GM23338 (cell line): ENCODE results near the gene ZPR1. TPM values are rescaled to one million over a fixed set of nuclear protein-coding genes. Genes with fewer than 3 reads are reported as not detected.

Experiments
- ATAC-seq: fragments of 200-7000 bp; cut with Tn5 transposase; 3 replicates; pipeline ENCODE4 v1.9.1; 2020
- DNase-seq: peaks from one replicate; pipeline ENCODE4 v3.0.0-alpha.2; 2015; ENCODE audit warnings: low spot score
- H2AFZ ChIP-seq: fragments of 200-600 bp; sonication (generic); 2 replicates; pipeline ENCODE4 v1.8.0; 2016; ENCODE audit warnings: antibody characterized with exemption, mild to moderate bottlenecking, moderate library complexity
- H3F3A ChIP-seq: fragments of 200-600 bp; sonication (generic); replicated peaks from 2 replicates; pipeline ENCODE4 v1.8.0; 2017; ENCODE audit warnings: antibody characterized with exemption, mixed run types, low read depth
- H3K27ac ChIP-seq: fragments of 200-600 bp; sonication (generic); 2 replicates; pipeline ENCODE4 v1.6.1; 2016; ENCODE audit warnings: low read depth
- H3K27me3 ChIP-seq: fragments of 200-600 bp; sonication (generic); 2 replicates; pipeline ENCODE4 v1.8.0; 2016; ENCODE audit warnings: mild to moderate bottlenecking, mixed run types, moderate library complexity; ENCODE audit not compliant: insufficient read depth
- H3K36me3 ChIP-seq: fragments of 200-600 bp; sonication (generic); 2 replicates; pipeline ENCODE4 v1.8.0; 2016; ENCODE audit warnings: mild to moderate bottlenecking; ENCODE audit not compliant: insufficient read depth
- H3K4me1 ChIP-seq: fragments of 200-600 bp; sonication (generic); 2 replicates; pipeline ENCODE4 v1.8.0; 2016; ENCODE audit warnings: mild to moderate bottlenecking, moderate library complexity; ENCODE audit not compliant: insufficient read depth
- H3K4me2 ChIP-seq: fragments of 200-600 bp; sonication (generic); 2 replicates; pipeline ENCODE4 v1.7.1; 2017; ENCODE audit warnings: mixed run types
- H3K4me3 ChIP-seq: fragments of 200-600 bp; sonication (generic); 2 replicates; pipeline ENCODE4 v1.6.1; 2016; ENCODE audit warnings: mixed run types
- H3K79me2 ChIP-seq: fragments of 200-600 bp; sonication (generic); replicated peaks from 2 replicates; pipeline ENCODE4 v1.8.0; 2017; ENCODE audit warnings: mild to moderate bottlenecking; ENCODE audit not compliant: insufficient read depth
- H3K9me2 ChIP-seq: fragments of 200-600 bp; sonication (generic); 2 replicates; pipeline ENCODE4 v1.8.0; 2017; ENCODE audit not compliant: insufficient read depth
- H4K20me1 ChIP-seq: fragments of 200-600 bp; sonication (generic); replicated peaks from 2 replicates; pipeline ENCODE4 v1.8.0; 2017; ENCODE audit warnings: mild to moderate bottlenecking; ENCODE audit not compliant: insufficient read depth
- H3K27ac Mint-ChIP-seq: 2 replicates; pipeline ENCODE4 v1.8.0; 2020; ENCODE audit warnings: inconsistent platforms, mild to moderate bottlenecking, moderate library complexity, mixed read lengths
- H3K27me3 Mint-ChIP-seq: 3 replicates; pipeline ENCODE4 v1.8.0; 2022; ENCODE audit warnings: low read depth, mild to moderate bottlenecking, moderate library complexity, mixed read lengths, inconsistent platforms; ENCODE audit not compliant: insufficient read depth, poor library complexity
- H3K36me3 Mint-ChIP-seq: 3 replicates; pipeline ENCODE4 v1.8.0; 2021; ENCODE audit warnings: low read depth, mild to moderate bottlenecking, inconsistent platforms, moderate library complexity, mixed read lengths
- H3K4me1 Mint-ChIP-seq: 3 replicates; pipeline ENCODE4 v1.8.0; 2020; ENCODE audit warnings: mild to moderate bottlenecking, inconsistent platforms, mixed read lengths
- H3K4me3 Mint-ChIP-seq: 3 replicates; pipeline ENCODE4 v1.8.0; 2021; ENCODE audit warnings: moderate library complexity, mild to moderate bottlenecking, inconsistent platforms, mixed read lengths
- H3K9me3 Mint-ChIP-seq: 3 replicates; pipeline ENCODE4 v1.8.0; 2020; ENCODE audit warnings: moderate library complexity, mild to moderate bottlenecking, inconsistent platforms, mixed read lengths
- CREB1 ChIP-seq: fragments of 250-450 bp; sonication (Bioruptor Pico); IDR thresholded peaks from 2 replicates; pipeline ENCODE4 v1.5.0; 2020; ENCODE audit warnings: low read depth, mild to moderate bottlenecking, moderate library complexity
- EZH2 ChIP-seq: fragments of 200-600 bp; sonication (generic); IDR thresholded peaks from one replicate; pipeline ENCODE4 v1.8.0; 2017; ENCODE audit warnings: antibody characterized with exemption, mild to moderate bottlenecking, low read depth; ENCODE audit not compliant: unreplicated experiment
- EZH2phosphoT487 ChIP-seq: fragments of 200-600 bp; sonication (generic); IDR thresholded peaks from one replicate; pipeline ENCODE4 v1.8.1; 2018; ENCODE audit warnings: antibody characterized with exemption; ENCODE audit not compliant: unreplicated experiment
- JUNB ChIP-seq: IDR thresholded peaks from one replicate; pipeline ENCODE4 v1.6.1; 2016; ENCODE audit warnings: antibody characterized with exemption; ENCODE audit not compliant: unreplicated experiment
- NANOG ChIP-seq: IDR thresholded peaks from 2 replicates; pipeline ENCODE4 v1.6.1; 2016; ENCODE audit warnings: antibody characterized with exemption, borderline replicate concordance
- POLR2AphosphoS5 ChIP-seq: IDR thresholded peaks from 2 replicates; pipeline ENCODE4 v1.6.1; 2016; ENCODE audit warnings: antibody characterized with exemption, low read depth
- STAT1 ChIP-seq: IDR thresholded peaks from one replicate; pipeline ENCODE4 v1.6.1; 2016; ENCODE audit warnings: antibody characterized with exemption; ENCODE audit not compliant: unreplicated experiment
- ZNF114 ChIP-seq: fragments of 250-450 bp; sonication (Bioruptor Pico); IDR thresholded peaks from 2 replicates; pipeline ENCODE4 v1.5.0; 2020; ENCODE audit warnings: mild to moderate bottlenecking, moderate library complexity
- ZNF331 ChIP-seq: fragments of 250-450 bp; sonication (Bioruptor Pico); IDR thresholded peaks from 2 replicates; pipeline ENCODE4 v1.5.0; 2020; ENCODE audit warnings: low read depth, mild to moderate bottlenecking, moderate library complexity
- polyA plus RNA-seq: library from polyadenylated mRNA; unstranded; fragments of >200 nt; fragmentation: Nextera tagmentation; extraction: Ambion mirVana; gene quantifications from 2 replicates; pipeline ENCODE4 v1.2.1, GENCODE V29; 2016
- total RNA-seq: library from RNA; depleted of rRNA; stranded (reverse); fragments of >200 nt; shearing (Covaris generic); gene quantifications from 2 replicates; pipeline ENCODE4 v1.2.3, GENCODE V29; 2014
- TF ChIP-seq, protein P1 (sequence below): IDR thresholded peaks from 2 replicates; pipeline ENCODE4 v1.6.1; 2016; ENCODE audit warnings: antibody characterized with exemption
- TF ChIP-seq, protein P2 (sequence below): fragments of 250-450 bp; sonication (Bioruptor Pico); IDR thresholded peaks from 2 replicates; pipeline ENCODE4 v1.5.0; 2020; ENCODE audit warnings: mild to moderate bottlenecking, moderate library complexity
- TF ChIP-seq, protein P3 (sequence below), 2 experiments: fragments of 200-600 bp in 1 of 2; sonication (generic) in 1 of 2; conservative IDR thresholded peaks; 2 replicates each; pipeline versions ENCODE4 v1.5.1 to v1.6.1; 2016 to 2017; ENCODE audit warnings: antibody characterized with exemption in 2 of 2, low read depth in 2 of 2, mild to moderate bottlenecking in 2 of 2, moderate library complexity in 1 of 2
- TF ChIP-seq, protein P4 (sequence below): IDR thresholded peaks from one replicate; pipeline ENCODE4 v1.6.1; 2018; ENCODE audit warnings: antibody characterized with exemption; ENCODE audit not compliant: unreplicated experiment

ZPR1 gene
- total and polyA plus RNA-seq, 2 experiments from 2014 or later, result 55.4 to 96.7 TPM

DNA sequence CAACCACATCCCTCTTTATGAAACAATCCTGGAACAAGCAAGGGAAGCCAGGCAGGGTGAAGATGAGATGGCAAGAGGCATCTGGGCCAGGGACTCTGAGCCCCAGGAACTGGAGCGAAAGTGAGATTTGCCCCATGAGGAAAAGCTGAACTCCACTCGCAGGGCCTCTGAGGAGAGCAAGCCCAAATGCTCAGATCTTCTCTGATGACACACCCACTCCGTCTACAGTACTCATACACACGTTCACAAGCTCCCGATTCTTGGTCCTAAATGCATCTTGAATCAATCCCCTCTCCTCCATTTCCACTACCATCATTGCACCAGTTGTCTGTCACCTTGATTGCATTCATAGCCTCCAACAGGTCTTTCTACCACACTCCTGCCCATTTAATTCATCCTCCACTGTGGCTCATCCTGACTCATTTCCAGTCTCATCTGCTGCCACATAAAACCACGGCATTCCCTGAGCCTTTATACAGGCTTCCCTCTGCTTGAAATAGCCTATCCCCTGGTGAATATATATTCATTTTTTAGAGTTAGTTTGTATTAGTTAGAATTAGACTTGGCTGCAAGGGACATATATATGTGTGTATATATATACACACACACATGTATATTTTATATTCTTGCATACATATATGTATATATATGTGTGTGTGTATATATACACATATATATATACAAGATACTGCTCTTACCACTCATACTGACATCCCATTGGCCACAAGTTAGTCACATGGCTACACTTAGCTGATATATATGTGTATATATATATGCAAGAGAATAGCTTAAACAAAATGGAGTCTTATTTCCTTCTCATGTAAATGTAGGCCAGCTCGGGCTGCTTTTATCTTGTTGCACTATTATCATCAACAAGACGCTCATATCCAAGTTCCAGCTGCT lies 5.3 kb upstream of the ZPR1 start:
- Histone ChIP-seq H2AFZ (0 out of 2 replicates have a peak overlapping the region, but pooled peaks have one; percentile 52), H3K9me2 (peaks cover 6% of the 10 kb centered on the region; the same call in 1 of the 2 replicates), H3K4me3 (no peak overlapping the region), H3K27me3 (no peaks in the 10 kb centered on the region), H3K4me1 (peaks cover 5% of the 10 kb centered on the region), H3F3A (0 out of 2 replicates have a peak, but pooled peaks cover 2% of the 10 kb centered on the region), H3K36me3 (no peaks in the 10 kb centered on the region), H3K4me2 (no peak overlapping the region), H4K20me1 (no peaks in the 10 kb centered on the region), H3K79me2 (no peaks in the 10 kb centered on the region), H3K27ac (no peak overlapping the region)
- TF ChIP-seq EZH2, result no peak
- no peak for TF ChIP-seq JUNB
- no peak for TF ChIP-seq CREB1 (CRISPR knock-in tag)
- TF ChIP-seq, protein P1, sequence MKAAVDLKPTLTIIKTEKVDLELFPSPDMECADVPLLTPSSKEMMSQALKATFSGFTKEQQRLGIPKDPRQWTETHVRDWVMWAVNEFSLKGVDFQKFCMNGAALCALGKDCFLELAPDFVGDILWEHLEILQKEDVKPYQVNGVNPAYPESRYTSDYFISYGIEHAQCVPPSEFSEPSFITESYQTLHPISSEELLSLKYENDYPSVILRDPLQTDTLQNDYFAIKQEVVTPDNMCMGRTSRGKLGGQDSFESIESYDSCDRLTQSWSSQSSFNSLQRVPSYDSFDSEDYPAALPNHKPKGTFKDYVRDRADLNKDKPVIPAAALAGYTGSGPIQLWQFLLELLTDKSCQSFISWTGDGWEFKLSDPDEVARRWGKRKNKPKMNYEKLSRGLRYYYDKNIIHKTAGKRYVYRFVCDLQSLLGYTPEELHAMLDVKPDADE, result no peak
- no peak for TF ChIP-seq NANOG
- TF ChIP-seq STAT1, result no peak
- no peak for TF ChIP-seq ZNF331 (CRISPR knock-in tag)
- no peak for TF ChIP-seq ZNF114 (CRISPR knock-in tag)
- TF ChIP-seq, protein P2, sequence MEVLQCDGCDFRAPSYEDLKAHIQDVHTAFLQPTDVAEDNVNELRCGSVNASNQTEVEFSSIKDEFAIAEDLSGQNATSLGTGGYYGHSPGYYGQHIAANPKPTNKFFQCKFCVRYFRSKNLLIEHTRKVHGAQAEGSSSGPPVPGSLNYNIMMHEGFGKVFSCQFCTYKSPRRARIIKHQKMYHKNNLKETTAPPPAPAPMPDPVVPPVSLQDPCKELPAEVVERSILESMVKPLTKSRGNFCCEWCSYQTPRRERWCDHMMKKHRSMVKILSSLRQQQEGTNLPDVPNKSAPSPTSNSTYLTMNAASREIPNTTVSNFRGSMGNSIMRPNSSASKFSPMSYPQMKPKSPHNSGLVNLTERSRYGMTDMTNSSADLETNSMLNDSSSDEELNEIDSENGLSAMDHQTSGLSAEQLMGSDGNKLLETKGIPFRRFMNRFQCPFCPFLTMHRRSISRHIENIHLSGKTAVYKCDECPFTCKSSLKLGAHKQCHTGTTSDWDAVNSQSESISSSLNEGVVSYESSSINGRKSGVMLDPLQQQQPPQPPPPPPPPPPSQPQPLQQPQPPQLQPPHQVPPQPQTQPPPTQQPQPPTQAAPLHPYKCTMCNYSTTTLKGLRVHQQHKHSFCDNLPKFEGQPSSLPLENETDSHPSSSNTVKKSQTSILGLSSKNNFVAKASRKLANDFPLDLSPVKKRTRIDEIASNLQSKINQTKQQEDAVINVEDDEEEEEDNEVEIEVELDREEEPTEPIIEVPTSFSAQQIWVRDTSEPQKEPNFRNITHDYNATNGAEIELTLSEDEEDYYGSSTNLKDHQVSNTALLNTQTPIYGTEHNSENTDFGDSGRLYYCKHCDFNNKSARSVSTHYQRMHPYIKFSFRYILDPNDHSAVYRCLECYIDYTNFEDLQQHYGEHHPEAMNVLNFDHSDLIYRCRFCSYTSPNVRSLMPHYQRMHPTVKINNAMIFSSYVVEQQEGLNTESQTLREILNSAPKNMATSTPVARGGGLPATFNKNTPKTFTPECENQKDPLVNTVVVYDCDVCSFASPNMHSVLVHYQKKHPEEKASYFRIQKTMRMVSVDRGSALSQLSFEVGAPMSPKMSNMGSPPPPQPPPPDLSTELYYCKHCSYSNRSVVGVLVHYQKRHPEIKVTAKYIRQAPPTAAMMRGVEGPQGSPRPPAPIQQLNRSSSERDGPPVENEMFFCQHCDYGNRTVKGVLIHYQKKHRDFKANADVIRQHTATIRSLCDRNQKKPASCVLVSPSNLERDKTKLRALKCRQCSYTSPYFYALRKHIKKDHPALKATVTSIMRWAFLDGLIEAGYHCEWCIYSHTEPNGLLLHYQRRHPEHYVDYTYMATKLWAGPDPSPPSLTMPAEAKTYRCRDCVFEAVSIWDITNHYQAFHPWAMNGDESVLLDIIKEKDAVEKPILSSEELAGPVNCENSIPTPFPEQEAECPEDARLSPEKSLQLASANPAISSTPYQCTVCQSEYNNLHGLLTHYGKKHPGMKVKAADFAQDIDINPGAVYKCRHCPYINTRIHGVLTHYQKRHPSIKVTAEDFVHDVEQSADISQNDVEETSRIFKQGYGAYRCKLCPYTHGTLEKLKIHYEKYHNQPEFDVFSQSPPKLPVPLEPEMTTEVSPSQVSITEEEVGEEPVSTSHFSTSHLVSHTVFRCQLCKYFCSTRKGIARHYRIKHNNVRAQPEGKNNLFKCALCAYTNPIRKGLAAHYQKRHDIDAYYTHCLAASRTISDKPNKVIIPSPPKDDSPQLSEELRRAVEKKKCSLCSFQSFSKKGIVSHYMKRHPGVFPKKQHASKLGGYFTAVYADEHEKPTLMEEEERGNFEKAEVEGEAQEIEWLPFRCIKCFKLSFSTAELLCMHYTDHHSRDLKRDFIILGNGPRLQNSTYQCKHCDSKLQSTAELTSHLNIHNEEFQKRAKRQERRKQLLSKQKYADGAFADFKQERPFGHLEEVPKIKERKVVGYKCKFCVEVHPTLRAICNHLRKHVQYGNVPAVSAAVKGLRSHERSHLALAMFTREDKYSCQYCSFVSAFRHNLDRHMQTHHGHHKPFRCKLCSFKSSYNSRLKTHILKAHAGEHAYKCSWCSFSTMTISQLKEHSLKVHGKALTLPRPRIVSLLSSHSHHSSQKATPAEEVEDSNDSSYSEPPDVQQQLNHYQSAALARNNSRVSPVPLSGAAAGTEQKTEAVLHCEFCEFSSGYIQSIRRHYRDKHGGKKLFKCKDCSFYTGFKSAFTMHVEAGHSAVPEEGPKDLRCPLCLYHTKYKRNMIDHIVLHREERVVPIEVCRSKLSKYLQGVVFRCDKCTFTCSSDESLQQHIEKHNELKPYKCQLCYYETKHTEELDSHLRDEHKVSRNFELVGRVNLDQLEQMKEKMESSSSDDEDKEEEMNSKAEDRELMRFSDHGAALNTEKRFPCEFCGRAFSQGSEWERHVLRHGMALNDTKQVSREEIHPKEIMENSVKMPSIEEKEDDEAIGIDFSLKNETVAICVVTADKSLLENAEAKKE (CRISPR knock-in tag), result no peak
- TF ChIP-seq, protein P3, sequence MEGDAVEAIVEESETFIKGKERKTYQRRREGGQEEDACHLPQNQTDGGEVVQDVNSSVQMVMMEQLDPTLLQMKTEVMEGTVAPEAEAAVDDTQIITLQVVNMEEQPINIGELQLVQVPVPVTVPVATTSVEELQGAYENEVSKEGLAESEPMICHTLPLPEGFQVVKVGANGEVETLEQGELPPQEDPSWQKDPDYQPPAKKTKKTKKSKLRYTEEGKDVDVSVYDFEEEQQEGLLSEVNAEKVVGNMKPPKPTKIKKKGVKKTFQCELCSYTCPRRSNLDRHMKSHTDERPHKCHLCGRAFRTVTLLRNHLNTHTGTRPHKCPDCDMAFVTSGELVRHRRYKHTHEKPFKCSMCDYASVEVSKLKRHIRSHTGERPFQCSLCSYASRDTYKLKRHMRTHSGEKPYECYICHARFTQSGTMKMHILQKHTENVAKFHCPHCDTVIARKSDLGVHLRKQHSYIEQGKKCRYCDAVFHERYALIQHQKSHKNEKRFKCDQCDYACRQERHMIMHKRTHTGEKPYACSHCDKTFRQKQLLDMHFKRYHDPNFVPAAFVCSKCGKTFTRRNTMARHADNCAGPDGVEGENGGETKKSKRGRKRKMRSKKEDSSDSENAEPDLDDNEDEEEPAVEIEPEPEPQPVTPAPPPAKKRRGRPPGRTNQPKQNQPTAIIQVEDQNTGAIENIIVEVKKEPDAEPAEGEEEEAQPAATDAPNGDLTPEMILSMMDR (conservative IDR thresholded peaks at IDR 0.05; ENCODE audit: low read depth in 2 of 2), result no peak
- TF ChIP-seq, protein P4, sequence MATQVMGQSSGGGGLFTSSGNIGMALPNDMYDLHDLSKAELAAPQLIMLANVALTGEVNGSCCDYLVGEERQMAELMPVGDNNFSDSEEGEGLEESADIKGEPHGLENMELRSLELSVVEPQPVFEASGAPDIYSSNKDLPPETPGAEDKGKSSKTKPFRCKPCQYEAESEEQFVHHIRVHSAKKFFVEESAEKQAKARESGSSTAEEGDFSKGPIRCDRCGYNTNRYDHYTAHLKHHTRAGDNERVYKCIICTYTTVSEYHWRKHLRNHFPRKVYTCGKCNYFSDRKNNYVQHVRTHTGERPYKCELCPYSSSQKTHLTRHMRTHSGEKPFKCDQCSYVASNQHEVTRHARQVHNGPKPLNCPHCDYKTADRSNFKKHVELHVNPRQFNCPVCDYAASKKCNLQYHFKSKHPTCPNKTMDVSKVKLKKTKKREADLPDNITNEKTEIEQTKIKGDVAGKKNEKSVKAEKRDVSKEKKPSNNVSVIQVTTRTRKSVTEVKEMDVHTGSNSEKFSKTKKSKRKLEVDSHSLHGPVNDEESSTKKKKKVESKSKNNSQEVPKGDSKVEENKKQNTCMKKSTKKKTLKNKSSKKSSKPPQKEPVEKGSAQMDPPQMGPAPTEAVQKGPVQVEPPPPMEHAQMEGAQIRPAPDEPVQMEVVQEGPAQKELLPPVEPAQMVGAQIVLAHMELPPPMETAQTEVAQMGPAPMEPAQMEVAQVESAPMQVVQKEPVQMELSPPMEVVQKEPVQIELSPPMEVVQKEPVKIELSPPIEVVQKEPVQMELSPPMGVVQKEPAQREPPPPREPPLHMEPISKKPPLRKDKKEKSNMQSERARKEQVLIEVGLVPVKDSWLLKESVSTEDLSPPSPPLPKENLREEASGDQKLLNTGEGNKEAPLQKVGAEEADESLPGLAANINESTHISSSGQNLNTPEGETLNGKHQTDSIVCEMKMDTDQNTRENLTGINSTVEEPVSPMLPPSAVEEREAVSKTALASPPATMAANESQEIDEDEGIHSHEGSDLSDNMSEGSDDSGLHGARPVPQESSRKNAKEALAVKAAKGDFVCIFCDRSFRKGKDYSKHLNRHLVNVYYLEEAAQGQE, result no peak
- TF ChIP-seq EZH2phosphoT487, result no peak
- no peak for TF ChIP-seq POLR2AphosphoS5
- ATAC-seq (no peak), DNase-seq (no peak)
- Mint-ChIP-seq H3K36me3 (no peaks in the 10 kb centered on the region; the same call in 2 of the 3 replicates), H3K4me1 (peaks cover 19% of the 10 kb centered on the region), H3K9me3 (no peaks in the 10 kb centered on the region), H3K4me3 (no peak overlapping the region), H3K27ac (no peak overlapping the region), H3K27me3 (peaks cover 10% of the 10 kb centered on the region)
